ENCODE measurements around the gene PIK3R1. TPM values are rescaled to one million over a fixed set of nuclear protein-coding genes. Genes with fewer than 3 reads are reported as not detected.

The PIK3R1 gene
- total and polyA plus RNA-seq, 10 donors = 4.9 to 200 (median 108) TPM

GRCh38 chr5:68222310-68222709, 6.8 kb downstream of the PIK3R1 start:
- H3K27me3 ChIP-seq (replicated peaks in 1 of 7) = no peaks in the 10 kb centered on the region
- H3K4me1 ChIP-seq = peaks cover 54 to 100% (median 85%) of the 10 kb centered on the region in 6 donors

GRCh38 chr5:68222824-68223354, 7.3 kb downstream of the PIK3R1 start:
- peaks cover 0 to 15% (median 10%) of the 10 kb centered on the region in 8 donors for H3K9me3 ChIP-seq
- 76 to 90% (median 84%) methylated on average over 4 of the region's 4 CpGs for WGBS, 5 donors
- H3K36me3 ChIP-seq = peaks cover 6 to 37% (median 14%) of the 10 kb centered on the region in 6 donors
- DNase-seq = no peak
- no peak overlapping the region for H3K4me3 ChIP-seq
- no peak for TF ChIP-seq POLR2AphosphoS5 (IDR thresholded peaks at IDR 0.05)
- no peak for TF ChIP-seq POLR2A (IDR thresholded peaks at IDR 0.05)
- TF ChIP-seq CTCF (IDR thresholded peaks at IDR 0.05 in 8 of 11, conservative IDR thresholded peaks at IDR 0.05 in 3 of 11) = no peak
- H3K4me1 ChIP-seq = peaks cover 50 to 100% (median 84%) of the 10 kb centered on the region in 6 donors
- no peaks in the 10 kb centered on the region for H3K27me3 ChIP-seq (replicated peaks in 1 of 7)
- H3K27ac ChIP-seq = no peak overlapping the region
- intact Hi-C loops (cut with DNase I; ENCODE audit: low total_unique reads) = no loop called here

More at GRCh38 chr5:68222310-68222709, 6.8 kb downstream of the PIK3R1 start:
- TF ChIP-seq CTCF (IDR thresholded peaks at IDR 0.05 in 8 of 11, conservative IDR thresholded peaks at IDR 0.05 in 3 of 11) (no peak), POLR2A (IDR thresholded peaks at IDR 0.05) (no peak), POLR2AphosphoS5 (IDR thresholded peaks at IDR 0.05) (no peak)
- WGBS, 5 donors = 80 to 97% (median 94%) methylated on average over 3 of the region's 3 CpGs
- Histone ChIP-seq H3K4me3 (peak overlapping the region in 1 of 8 donors; percentile 0), H3K36me3 (peaks cover 6 to 31% (median 12%) of the 10 kb centered on the region in 6 donors), H3K27ac (no peak overlapping the region), H3K9me3 (peaks cover 0 to 15% (median 10%) of the 10 kb centered on the region in 8 donors)
- no peak for DNase-seq
- intact Hi-C loops (cut with DNase I; ENCODE audit: low total_unique reads) = no loop called here

- peaks cover 0 to 15% (median 10%) of the 10 kb centered on the region in 8 donors for H3K9me3 ChIP-seq
- peaks cover 40 to 100% (median 82%) of the 10 kb centered on the region in 6 donors for H3K4me1 ChIP-seq
- intact Hi-C loops (cut with DNase I; ENCODE audit: low total_unique reads) = no loop called here
- DNase-seq = no peak
- TF ChIP-seq CTCF (IDR thresholded peaks at IDR 0.05 in 8 of 11, conservative IDR thresholded peaks at IDR 0.05 in 3 of 11) (no peak), POLR2A (IDR thresholded peaks at IDR 0.05) (no peak), POLR2AphosphoS5 (IDR thresholded peaks at IDR 0.05) (no peak)
- peaks cover 6 to 47% (median 14%) of the 10 kb centered on the region in 6 donors for H3K36me3 ChIP-seq
- peak overlapping the region in 3 of 8 donors; percentile 12 to 68 (median 50) for H3K27ac ChIP-seq
- H3K4me3 ChIP-seq = no peak overlapping the region
- H3K27me3 ChIP-seq (replicated peaks in 1 of 7) = no peaks in the 10 kb centered on the region
Measured at GRCh38 chr5:68223904-68224303, 8.3 kb downstream of the PIK3R1 start.

GRCh38 chr5:68224509-68225187, 9.1 kb downstream of the PIK3R1 start:
- H3K27ac ChIP-seq = peak overlapping the region in 6 of 8 donors; percentile 47 to 68 (median 53)
- H3K9me3 ChIP-seq = peaks cover 0 to 15% (median 10%) of the 10 kb centered on the region in 8 donors
- no peak for TF ChIP-seq POLR2AphosphoS5 (IDR thresholded peaks at IDR 0.05)
- no peak for TF ChIP-seq CTCF (IDR thresholded peaks at IDR 0.05 in 8 of 11, conservative IDR thresholded peaks at IDR 0.05 in 3 of 11)
- TF ChIP-seq POLR2A (IDR thresholded peaks at IDR 0.05) = no peak
- H3K4me1 ChIP-seq = peaks cover 37 to 100% (median 81%) of the 10 kb centered on the region in 6 donors
- H3K4me3 ChIP-seq = no peak overlapping the region
- no peak for DNase-seq
- WGBS, 5 donors = 51 to 53% (median 51%) methylated on average over 4 of the region's 4 CpGs
- H3K27me3 ChIP-seq (replicated peaks in 1 of 7) = no peaks in the 10 kb centered on the region
- peaks cover 6 to 53% (median 14%) of the 10 kb centered on the region in 6 donors for H3K36me3 ChIP-seq
- intact Hi-C loops (cut with DNase I; ENCODE audit: low total_unique reads) = no loop called here
